ENCODE results near the gene EOMES. TPM values are rescaled to one million over a fixed set of nuclear protein-coding genes. Genes with fewer than 3 reads are reported as not detected.

EOMES gene
- total and polyA plus RNA-seq, 9 donors, result 0.05 to 2.2 (median 0.20) TPM; not detected in 2

- intact Hi-C loops (cut with DNase I), result loop anchor here in 1 of 4 donors (10.0 kb wide), 1 partner anchor 353 kb away; no protein-coding TSS in a partner anchor
- Histone ChIP-seq H3K27ac (peak overlapping the region in 1 of 2 donors; percentile 65), H3K9me3 (no peaks in the 10 kb centered on the region), H3K36me3 (no peaks in the 10 kb centered on the region), H3K27me3 (no peaks in the 10 kb centered on the region), H3K4me3 (no peak overlapping the region), H3K4me1 (ENCODE audit: insufficient read depth) (peaks cover 11% of the 10 kb centered on the region)
- no peak for DNase-seq
- TF ChIP-seq POLR2A (IDR thresholded peaks at IDR 0.05) (no peak), EP300 (IDR thresholded peaks at IDR 0.05) (no peak), CTCF (IDR thresholded peaks at IDR 0.05) (no peak)
Observed at GRCh38 chr3:27678234-27678633, 43.9 kb downstream of the EOMES start.

- H3K9me3 ChIP-seq, result no peaks in the 10 kb centered on the region
- H3K27me3 ChIP-seq, result no peaks in the 10 kb centered on the region
- 12 to 20% (median 12%) methylated on average over 3 of the region's 3 CpGs for WGBS, 3 donors
- no peak overlapping the region for H3K4me3 ChIP-seq
- DNase-seq, result peak in 4 of 5 donors; percentile 42 to 77 (median 59)
- peaks cover 11% of the 10 kb centered on the region for H3K4me1 ChIP-seq (ENCODE audit: insufficient read depth)
- H3K36me3 ChIP-seq, result no peaks in the 10 kb centered on the region
- intact Hi-C loops (cut with DNase I), result loop anchor here in 1 of 4 donors (10.0 kb wide), 1 partner anchor 353 kb away; no protein-coding TSS in a partner anchor
- no peak for TF ChIP-seq EP300 (IDR thresholded peaks at IDR 0.05)
- TF ChIP-seq CTCF (IDR thresholded peaks at IDR 0.05), result no peak
- TF ChIP-seq POLR2A (IDR thresholded peaks at IDR 0.05), result no peak
- H3K27ac ChIP-seq, result peak overlapping the region in 1 of 2 donors; percentile 65
Observed at GRCh38 chr3:27677565-27677964, 44.6 kb downstream of the EOMES start.

GRCh38 chr3:27675287-27675686, 46.8 kb downstream of the EOMES start:
- 43 to 46% (median 44%) methylated on average over 3 of the region's 3 CpGs for WGBS, 3 donors
- peaks cover 8% of the 10 kb centered on the region for H3K4me1 ChIP-seq (ENCODE audit: insufficient read depth)
- TF ChIP-seq EP300 (IDR thresholded peaks at IDR 0.05), result no peak
- no peak for TF ChIP-seq POLR2A (IDR thresholded peaks at IDR 0.05)
- no peak for TF ChIP-seq CTCF (IDR thresholded peaks at IDR 0.05)
- H3K4me3 ChIP-seq, result no peak overlapping the region
- H3K36me3 ChIP-seq, result no peaks in the 10 kb centered on the region
- no peak for DNase-seq
- H3K27me3 ChIP-seq, result no peaks in the 10 kb centered on the region
- H3K27ac ChIP-seq, result no peak overlapping the region
- intact Hi-C loops (cut with DNase I), result loop anchor here in 1 of 4 donors (10.0 kb wide), 1 partner anchor 350 kb away; no protein-coding TSS in a partner anchor
- H3K9me3 ChIP-seq, result no peaks in the 10 kb centered on the region

GRCh38 chr3:27673701-27674100, 48.4 kb downstream of the EOMES start:
- no peak for DNase-seq
- Histone ChIP-seq H3K27ac (no peak overlapping the region), H3K27me3 (no peaks in the 10 kb centered on the region), H3K4me1 (ENCODE audit: insufficient read depth) (peaks cover 8% of the 10 kb centered on the region), H3K36me3 (no peaks in the 10 kb centered on the region), H3K9me3 (no peaks in the 10 kb centered on the region), H3K4me3 (no peak overlapping the region)
- TF ChIP-seq POLR2A (IDR thresholded peaks at IDR 0.05) (no peak), CTCF (IDR thresholded peaks at IDR 0.05) (no peak), EP300 (IDR thresholded peaks at IDR 0.05) (no peak)
- 65 to 75% (median 66%) methylated on average over 2 of the region's 2 CpGs for WGBS, 3 donors
- intact Hi-C loops (cut with DNase I), result loop anchor here in 1 of 4 donors (10.0 kb wide), 1 partner anchor 349 kb away; no protein-coding TSS in a partner anchor

Measured in ovary (tissue), 9 donors.